GM10248 (cell line): ENCODE data around the gene OR52W1.

ENCODE experiments used
- CTCF ChIA-PET: fragments of 300-600 bp; sonication (Branson Sonifier 250); formaldehyde crosslinking; extraction: SDS; loops from one replicate; lab custom pipeline; 2021; ENCODE audit warnings: antibody characterized with exemption; lab: Yijun Ruan, JAX
- POLR2A ChIA-PET: fragments of 350-650 bp; sonication (Branson Sonifier 250); formaldehyde crosslinking; extraction: SDS; loops from one replicate; lab custom pipeline; 2020; ENCODE audit warnings: antibody characterized with exemption; lab: Yijun Ruan, JAX
- DNase-seq: peaks from one replicate; pipeline ENCODE4 v3.0.0; 2012; ENCODE audit errors: extremely low spot score
- CTCF ChIP-seq: IDR thresholded peaks from 2 replicates; pipeline ENCODE4 v1.5.1; 2012; ENCODE audit warnings: mild to moderate bottlenecking, low read depth; ENCODE audit errors: extremely low read depth, missing control alignments, control extremely low read depth

Gene OR52W1

GRCh38 chr11:6199174-6199810 lies at the start of gene OR52W1:
Gene OR52W1 (plus strand): TSS chr11:6199224. CDS start chr11:6199224, 0 bp downstream.
- CTCF ChIA-PET, result no interaction called here
- TF ChIP-seq CTCF, result no peak
- POLR2A ChIA-PET, result no interaction called here
- DNase-seq, result no peak

- no peak for TF ChIP-seq CTCF
- no peak for DNase-seq
- CTCF ChIA-PET, result interaction anchor here (1.3 kb wide), 1 partner anchor 23 kb away, joined by 3 read pairs; no protein-coding TSS in a partner anchor
- POLR2A ChIA-PET, result no interaction called here
These were observed 47.9 kb upstream of the OR52W1 start for GRCh38 chr11:6151117-6151516.

GRCh38 chr11:6152126-6152525 lies 46.9 kb upstream of the OR52W1 start:
- DNase-seq, result no peak

GRCh38 chr11:6156628-6157359 lies 42.2 kb upstream of the OR52W1 start:
- ChIA-PET POLR2A (no interaction called here), CTCF (interaction anchor here (1.1 to 2.0 kb wide), 3 partner anchors 9 to 58 kb away, joined by 3 to 7 read pairs (median 3); no protein-coding TSS in a partner anchor)
- no peak for DNase-seq
- TF ChIP-seq CTCF, result no peak

More at GRCh38 chr11:6152126-6152525, 46.9 kb upstream of the OR52W1 start:
- POLR2A ChIA-PET, result no interaction called here
- CTCF ChIA-PET, result no interaction called here
- no peak for TF ChIP-seq CTCF

GRCh38 chr11:6170226-6170625 lies 28.8 kb upstream of the OR52W1 start, which contains the start of gene OR52B2:
Gene OR52B2 (minus strand): TSS chr11:6170326. CDS start chr11:6170326, 0 bp downstream.
- POLR2A ChIA-PET, result no interaction called here
- no peak for TF ChIP-seq CTCF
- DNase-seq, result no peak
- CTCF ChIA-PET, result no interaction called here

GRCh38 chr11:6175440-6175839 lies 23.6 kb upstream of the OR52W1 start:
- POLR2A ChIA-PET, result no interaction called here
- CTCF ChIA-PET, result interaction anchor here (1.0 to 1.5 kb wide), 2 partner anchors 11 to 76 kb away, joined by 3 read pairs; no protein-coding TSS in a partner anchor
- TF ChIP-seq CTCF, result no peak

More at GRCh38 chr11:6175440-6175839, 23.6 kb upstream of the OR52W1 start:
- DNase-seq, result no peak
